CD14-positive monocyte (primary cell): ENCODE data around the gene LRG1. TPM values are rescaled to one million over a fixed set of nuclear protein-coding genes. Genes with fewer than 3 reads are reported as not detected.

Source experiments
- DNase-seq, 3 donors: peaks; one replicate each; pipeline ENCODE4 v3.0.0-alpha.2; 2011 to 2022
- H2AFZ ChIP-seq: 2 replicates; pipeline ENCODE4 v1.6.0; 2012; ENCODE audit warnings: mild to moderate bottlenecking, low read depth, low read length, inconsistent platforms; ENCODE audit not compliant: insufficient read depth, poor library complexity, severe bottlenecking
- H3K27ac ChIP-seq, 2 donors: 1 replicate in 1 of 2; 2 replicates in 1 of 2; pipeline ENCODE4 v1.5.1; 2012 to 2013; ENCODE audit warnings: low read length in 2 of 2, control low read depth in 1 of 2, inconsistent platforms in 1 of 2, low read depth in 1 of 2, mild to moderate bottlenecking in 1 of 2
- H3K27me3 ChIP-seq, 2 donors: one replicate each; pipeline versions ENCODE4 v1.6.0 to v1.6.1; 2011 to 2013; ENCODE audit warnings: low read length in 2 of 2; ENCODE audit not compliant: control insufficient read depth in 2 of 2, insufficient read depth in 2 of 2
- H3K36me3 ChIP-seq, 2 donors: replicated peaks in 1 of 2; 1 replicate in 1 of 2; 2 replicates in 1 of 2; pipeline versions ENCODE4 v1.5.1 to v1.6.1; 2012 to 2013; ENCODE audit warnings: low read length in 2 of 2, control low read depth in 1 of 2, inconsistent platforms in 1 of 2, mild to moderate bottlenecking in 1 of 2; ENCODE audit not compliant: insufficient read depth in 2 of 2, control insufficient read depth in 1 of 2
- H3K4me1 ChIP-seq, 2 donors: 1 replicate in 1 of 2; 2 replicates in 1 of 2; pipeline versions ENCODE4 v1.5.1 to v1.6.1; 2012 to 2013; ENCODE audit warnings: low read length in 2 of 2, control low read depth in 1 of 2, inconsistent platforms in 1 of 2, mild to moderate bottlenecking in 1 of 2, moderate library complexity in 1 of 2; ENCODE audit not compliant: insufficient read depth in 2 of 2, control insufficient read depth in 1 of 2
- H3K4me2 ChIP-seq: replicated peaks from 2 replicates; pipeline ENCODE3; 2012; ENCODE audit warnings: low read length, moderate library complexity, mild to moderate bottlenecking; ENCODE audit not compliant: poor library complexity, severe bottlenecking; ENCODE audit errors: extremely low read depth
- H3K4me3 ChIP-seq, 3 experiments: fragments of 200-600 bp in 1 of 3; sonication (generic) in 1 of 3; replicated peaks in 1 of 3; 1 replicate in 2 of 3; 2 replicates in 1 of 3; pipeline ENCODE4 v1.5.1; 2011 to 2013; ENCODE audit warnings: low read length in 3 of 3, mild to moderate bottlenecking in 3 of 3, control low read depth in 2 of 3, low read depth in 2 of 3, inconsistent platforms in 1 of 3, moderate library complexity in 1 of 3
- H3K79me2 ChIP-seq: 2 replicates; pipeline ENCODE4 v1.6.0; 2012; ENCODE audit warnings: mild to moderate bottlenecking, control low read depth, inconsistent platforms, low read length, moderate library complexity; ENCODE audit not compliant: insufficient read depth
- H3K9ac ChIP-seq: 2 replicates; pipeline ENCODE4 v1.6.0; 2017; ENCODE audit warnings: low read length, mild to moderate bottlenecking; ENCODE audit not compliant: insufficient read depth, poor library complexity, severe bottlenecking
- H3K9me3 ChIP-seq, 2 donors: replicated peaks in 1 of 2; 1 replicate in 1 of 2; 2 replicates in 1 of 2; pipeline versions ENCODE4 v1.5.1 to v1.6.1; 2012 to 2013; ENCODE audit warnings: low read length in 2 of 2, control low read depth in 1 of 2; ENCODE audit not compliant: control insufficient read depth in 1 of 2, insufficient read depth in 1 of 2
- H4K20me1 ChIP-seq: 2 replicates; pipeline ENCODE4 v1.6.0; 2012; ENCODE audit warnings: mild to moderate bottlenecking, low read length, control low read depth, moderate library complexity; ENCODE audit not compliant: insufficient read depth
- H3K27ac Mint-ChIP-seq, 7 donors: one replicate each; pipeline ENCODE4 v1.8.0; 2020; ENCODE audit warnings: mild to moderate bottlenecking in 7 of 7, mixed read lengths in 7 of 7, moderate library complexity in 6 of 7, inconsistent platforms in 2 of 7
- H3K27me3 Mint-ChIP-seq, 3 donors: one replicate each; pipeline ENCODE4 v1.8.0; 2021 to 2022; ENCODE audit warnings: low read depth in 3 of 3, mild to moderate bottlenecking in 3 of 3, mixed read lengths in 3 of 3, moderate library complexity in 3 of 3, inconsistent platforms in 1 of 3
- H3K36me3 Mint-ChIP-seq, 2 donors: one replicate each; pipeline ENCODE4 v1.8.0; 2020; ENCODE audit warnings: mixed read lengths in 2 of 2, inconsistent platforms in 1 of 2, mild to moderate bottlenecking in 1 of 2
- H3K4me1 Mint-ChIP-seq: one replicate; pipeline ENCODE4 v1.8.0; 2020; ENCODE audit warnings: mild to moderate bottlenecking, mixed read lengths
- H3K4me3 Mint-ChIP-seq, 2 donors: one replicate each; pipeline ENCODE4 v1.8.0; 2020; ENCODE audit warnings: mild to moderate bottlenecking in 2 of 2, mixed read lengths in 2 of 2, moderate library complexity in 1 of 2
- H3K9me3 Mint-ChIP-seq, 7 donors: one replicate each; pipeline ENCODE4 v1.8.0; 2020 to 2022; ENCODE audit warnings: mixed read lengths in 7 of 7, mild to moderate bottlenecking in 6 of 7, moderate library complexity in 6 of 7, inconsistent platforms in 2 of 7
- CTCF ChIP-seq: fragments of 200-600 bp; IDR thresholded peaks from one replicate; pipeline ENCODE4 v1.8.0; 2022; ENCODE audit warnings: antibody characterized with exemption, mild to moderate bottlenecking
- WGBS: methylation state at CpG from one replicate; pipeline ENCODE4 v1.1.5; 2013; ENCODE audit warnings: missing lambda C conversion rate; ENCODE audit not compliant: insufficient coverage; 5-methylcytosine and 5-hydroxymethylcytosine counted together
- intact Hi-C, 2 donors: fragments of 100-400 bp; cut with micrococcal nuclease; formaldehyde crosslinking; loops; one replicate each; pipeline versions ENCODE4 v1.15.0 to v1.15.1; 2023
- polyA plus RNA-seq, 3 donors: library from polyadenylated mRNA; depleted of rRNA in 1 of 3; unstranded in 2 of 3; stranded (reverse) in 1 of 3; fragments of 300-500 nt in 2 of 3; fragments of >200 nt in 1 of 3; fragmentation: Illumina TruSeq in 2 of 3; gene quantifications; 1 replicate in 2 of 3; 2 replicates in 1 of 3; pipeline ENCODE4 v1.2.3, GENCODE V29; 2012 to 2021

Gene LRG1
- polyA plus RNA-seq, 3 donors = 5.5 to 50.1 (median 9.6) TPM

GRCh38 chr19:4519521-4520277 lies 20.1 kb downstream of the LRG1 start:
- Histone ChIP-seq H3K4me2 (no peak overlapping the region), H3K9ac (no peak overlapping the region)

GRCh38 chr19:4519172-4519496 lies 20.7 kb downstream of the LRG1 start:
- Mint-ChIP-seq H3K36me3 (no peaks in the 10 kb centered on the region), H3K4me1 (no peaks in the 10 kb centered on the region), H3K4me3 (no peak overlapping the region), H3K27me3 (peaks cover 0 to 12% (median 7%) of the 10 kb centered on the region in 3 donors), H3K27ac (no peak overlapping the region), H3K9me3 (peaks cover 0 to 2% (median 0%) of the 10 kb centered on the region in 7 donors)
- Histone ChIP-seq H3K4me1 (no peaks in the 10 kb centered on the region), H3K27me3 (no peaks in the 10 kb centered on the region), H3K9me3 (no peaks in the 10 kb centered on the region), H3K27ac (no peak overlapping the region), H4K20me1 (no peaks in the 10 kb centered on the region), H3K79me2 (no peaks in the 10 kb centered on the region), H3K4me2 (no peak overlapping the region), H3K4me3 (no peak overlapping the region), H3K36me3 (no peaks in the 10 kb centered on the region), H3K9ac (no peak overlapping the region), H2AFZ (no peak overlapping the region)
- intact Hi-C loops = no loop called here
- TF ChIP-seq CTCF = no peak
- 89% methylated on average over 4 of the region's 6 CpGs for WGBS
- DNase-seq = no peak

More at GRCh38 chr19:4519521-4520277, 20.1 kb downstream of the LRG1 start:
- H3K4me1 Mint-ChIP-seq = no peaks in the 10 kb centered on the region
- H3K27me3 ChIP-seq = no peaks in the 10 kb centered on the region
- no peaks in the 10 kb centered on the region for H3K9me3 ChIP-seq
- no peaks in the 10 kb centered on the region for H4K20me1 ChIP-seq
- WGBS = 79% methylated on average over 7 of the region's 9 CpGs
- peaks cover 0 to 11% (median 7%) of the 10 kb centered on the region in 3 donors for H3K27me3 Mint-ChIP-seq
- H3K36me3 Mint-ChIP-seq = no peaks in the 10 kb centered on the region
- H3K4me3 Mint-ChIP-seq = no peak overlapping the region
- intact Hi-C loops = loop anchor here in 1 of 2 donors (10.0 kb wide), 1 partner anchor 255 kb away; no protein-coding TSS in a partner anchor
- H3K79me2 ChIP-seq = no peaks in the 10 kb centered on the region
- no peak overlapping the region for H2AFZ ChIP-seq
- no peak overlapping the region for H3K27ac ChIP-seq
- peaks cover 0 to 2% (median 0%) of the 10 kb centered on the region in 7 donors for H3K9me3 Mint-ChIP-seq
- DNase-seq = no peak
- TF ChIP-seq CTCF = no peak
- no peak overlapping the region for H3K27ac Mint-ChIP-seq
- no peaks in the 10 kb centered on the region for H3K36me3 ChIP-seq
- H3K4me1 ChIP-seq = no peaks in the 10 kb centered on the region
- no peak overlapping the region for H3K4me3 ChIP-seq
